Stimulated activated CD4-positive, alpha-beta T cell treated with anti-CD3 and anti-CD28 coated beads, TNF-alpha, amount 100 ng/mL, for 4 hours (primary cell): ENCODE data around the gene WNT3.
"Not testable (repeated sequence)": the region's sequence is repeated elsewhere in the genome, so short reads cannot be mapped to it uniquely, and the experiment has no call there.

Source experiments
- DNase-seq, 3 experiments: peaks; one replicate each; pipeline ENCODE4 v3.0.0-alpha.2; 2020; ENCODE audit warnings: low read depth in 3 of 3

The WNT3 gene

DNA sequence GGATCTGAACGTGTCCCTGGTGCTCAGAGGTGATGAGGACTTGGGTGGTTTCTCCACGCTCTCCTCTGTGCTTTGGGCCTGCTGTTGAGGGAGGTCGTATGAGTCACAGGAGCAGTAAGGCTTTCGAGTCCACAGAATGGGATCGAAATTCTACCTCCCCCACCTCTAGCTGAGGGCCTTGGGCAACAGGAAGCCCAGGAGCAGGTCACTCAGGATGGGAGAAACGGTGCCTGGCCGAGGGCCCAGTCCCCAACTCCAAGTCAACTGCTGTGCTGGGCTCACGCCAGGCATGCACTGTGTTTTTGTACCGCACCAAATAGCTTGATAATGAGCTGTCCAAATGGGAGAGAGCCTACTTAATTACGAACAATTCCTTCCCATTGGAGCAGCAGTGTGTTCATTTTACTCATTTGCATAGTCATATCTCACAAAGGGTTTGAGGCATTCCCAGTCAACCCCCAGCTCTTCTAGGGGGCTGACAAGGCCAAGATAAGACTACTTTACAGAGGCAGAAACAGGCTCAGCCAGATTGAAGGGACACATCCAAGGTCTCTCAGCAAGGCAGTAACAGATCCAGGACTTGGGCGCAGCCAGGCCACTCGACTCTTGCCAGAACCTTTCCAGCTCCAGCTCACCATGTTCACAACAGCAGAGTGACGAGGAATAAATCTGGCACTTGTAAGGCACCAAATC, 53.6 kb downstream of the WNT3 start:
- no peak for DNase-seq

DNA sequence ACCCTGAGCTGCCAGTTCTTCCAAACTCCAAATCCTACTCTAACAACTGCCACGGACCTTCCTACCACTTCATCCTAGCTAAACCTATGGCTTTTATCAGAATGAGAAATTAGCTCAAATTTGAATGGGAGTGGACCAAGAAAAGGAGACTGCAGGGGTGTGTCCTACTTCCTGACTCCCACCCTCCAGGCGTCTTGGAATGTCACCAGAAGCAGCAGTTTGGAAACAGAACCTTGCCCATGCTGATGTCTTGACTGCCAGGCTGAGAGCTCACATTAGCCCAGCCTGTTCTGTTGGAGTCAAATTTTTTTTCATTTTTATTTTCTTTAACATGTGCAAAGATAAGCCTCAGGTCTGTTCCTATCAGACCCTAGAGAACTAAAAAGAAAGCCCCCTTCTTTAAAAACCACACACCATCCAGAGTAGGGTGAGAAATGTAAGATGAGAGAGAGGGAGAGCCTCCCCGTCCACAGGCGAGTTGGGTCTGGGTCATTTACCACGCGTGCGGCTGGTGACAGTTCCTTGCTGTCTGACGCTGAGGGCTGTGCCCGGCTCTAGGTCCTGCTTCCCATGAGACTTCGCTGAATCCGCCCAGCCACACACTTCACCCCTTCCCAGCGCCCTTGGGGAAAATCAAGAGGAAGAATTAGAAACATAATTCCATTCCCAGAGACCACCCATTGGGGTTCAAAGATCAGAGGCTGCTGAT, 54.3 kb downstream of the WNT3 start:
- DNase-seq, result no peak

DNA sequence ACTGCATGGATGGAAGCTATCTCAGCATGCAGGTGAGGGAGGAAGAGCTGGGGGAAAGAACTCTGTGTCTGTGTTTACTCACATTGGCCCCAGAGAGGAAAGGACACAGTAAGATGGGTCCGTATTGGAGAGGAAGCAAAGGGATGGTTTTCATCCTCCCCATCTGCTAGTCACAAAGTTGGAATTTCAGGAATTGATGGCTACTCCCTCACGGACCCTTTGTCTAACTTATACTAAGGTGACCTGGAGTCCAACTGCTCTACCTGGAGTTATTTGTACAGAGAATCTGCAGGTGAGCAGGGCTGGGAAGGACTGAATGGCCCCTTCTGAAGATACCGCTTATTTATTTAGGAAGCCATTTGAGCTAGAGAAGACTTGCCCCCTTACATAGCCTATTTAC, 55.1 kb downstream of the WNT3 start:
- DNase-seq, result no peak

DNA sequence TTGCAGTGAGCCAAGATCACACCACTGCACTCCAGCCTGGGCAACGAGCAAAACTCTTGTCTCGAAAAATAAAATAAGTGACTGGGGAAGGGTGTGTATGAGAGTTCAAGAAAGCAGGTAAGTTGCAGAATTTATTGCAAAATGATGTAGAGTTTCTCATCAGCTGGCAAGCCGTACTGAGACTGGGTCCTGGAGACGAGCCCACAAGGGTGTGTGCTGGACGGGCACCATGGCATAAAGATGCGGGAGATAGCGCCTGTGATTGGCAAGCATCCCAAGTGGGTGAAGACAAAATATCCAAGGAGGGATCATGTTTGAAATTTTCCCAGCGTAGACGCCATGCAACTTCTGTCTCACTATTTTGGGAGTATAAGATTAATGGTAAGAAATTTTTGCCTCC, 59.4 kb downstream of the WNT3 start:
- no peak for DNase-seq

DNA sequence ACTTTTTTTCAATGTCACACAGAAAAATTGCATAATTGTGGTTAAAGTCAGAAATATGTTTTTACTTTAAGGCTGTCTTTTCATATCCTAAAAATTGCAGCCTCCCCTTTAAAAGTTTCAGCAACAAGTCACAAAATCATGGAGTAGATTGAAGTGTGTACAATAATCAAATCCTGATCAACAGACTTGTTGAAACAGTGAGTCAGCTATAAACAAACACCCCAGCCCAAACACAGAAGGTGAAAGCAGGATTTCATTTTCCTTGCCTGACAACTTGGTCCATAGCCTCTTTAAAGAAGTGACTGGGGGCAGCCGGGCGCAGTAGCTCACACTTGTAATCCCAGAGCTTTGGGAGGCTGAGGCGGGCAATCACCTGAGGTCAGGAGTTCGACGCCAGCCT, 59.9 kb downstream of the WNT3 start:
- no peak for DNase-seq

DNA sequence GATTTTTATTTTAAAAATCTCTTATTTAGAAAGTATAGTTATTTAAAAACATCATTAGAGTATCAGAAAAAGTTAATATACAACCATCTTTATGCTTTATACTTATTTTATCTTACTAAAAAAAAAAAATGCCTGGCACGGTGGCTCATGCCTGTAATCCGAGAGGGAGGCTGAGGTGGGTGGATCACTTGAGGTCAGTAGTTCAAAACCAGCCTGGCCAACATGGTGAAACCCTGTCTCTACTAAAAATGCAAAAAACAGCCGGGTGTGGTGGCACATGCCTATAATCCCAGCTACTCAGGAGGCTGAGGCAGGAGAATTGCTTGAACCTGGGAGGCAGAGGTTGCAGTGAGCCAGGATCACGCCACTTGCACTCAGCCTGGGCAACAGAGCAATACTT, 60.9 kb downstream of the WNT3 start:
- DNase-seq, result not testable (repeated sequence)

DNA sequence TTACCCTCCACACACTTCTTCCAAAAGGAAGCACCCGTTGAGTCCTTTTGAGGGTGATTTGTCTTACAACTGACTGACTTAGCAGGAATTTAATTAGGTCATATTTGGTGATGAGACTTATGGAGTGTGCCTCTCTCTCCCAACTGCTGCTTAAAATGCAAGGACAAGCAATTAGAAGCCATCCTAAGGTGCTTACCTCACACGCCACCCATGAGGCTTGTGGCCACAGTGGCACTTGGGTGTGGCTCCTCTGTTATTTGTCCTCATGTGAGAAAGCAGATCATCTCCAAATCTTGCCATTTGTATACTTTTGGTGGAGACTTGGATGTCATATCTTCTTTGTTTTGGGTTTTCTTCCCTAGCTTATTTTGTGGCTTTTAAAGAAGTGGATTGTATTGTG, 61.6 kb downstream of the WNT3 start:
- no peak for DNase-seq

DNA sequence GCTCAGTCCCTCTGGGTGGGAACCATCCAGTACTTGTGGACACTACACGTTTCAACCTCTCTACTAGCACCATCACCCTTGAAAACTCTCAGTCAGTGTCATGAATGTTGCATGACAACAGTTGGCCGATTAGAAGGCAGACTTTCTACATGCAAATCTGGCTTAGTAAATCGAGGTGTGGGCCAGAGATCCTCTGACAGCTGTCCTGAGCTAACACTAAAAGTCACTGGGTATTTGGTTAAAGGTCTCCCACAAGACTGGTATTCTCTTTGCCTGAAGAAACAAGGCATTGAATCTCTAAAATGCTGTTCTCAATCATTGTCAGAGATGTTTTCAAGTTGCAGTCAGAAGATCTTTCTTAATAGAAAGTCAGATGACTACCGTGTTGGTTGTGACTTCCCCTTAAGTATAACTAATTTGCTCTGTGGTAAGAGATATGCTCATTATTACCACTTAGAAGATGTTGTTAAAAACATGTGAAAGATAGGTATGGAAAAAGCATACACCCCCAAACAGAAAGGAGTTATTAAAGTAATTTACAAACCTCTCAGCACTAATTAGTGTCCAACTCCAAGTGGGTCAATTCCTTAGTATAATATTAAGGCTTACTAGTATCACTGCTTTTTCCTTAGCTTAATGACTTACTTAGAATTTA, 62.3 kb downstream of the WNT3 start:
- DNase-seq, result no peak

DNA sequence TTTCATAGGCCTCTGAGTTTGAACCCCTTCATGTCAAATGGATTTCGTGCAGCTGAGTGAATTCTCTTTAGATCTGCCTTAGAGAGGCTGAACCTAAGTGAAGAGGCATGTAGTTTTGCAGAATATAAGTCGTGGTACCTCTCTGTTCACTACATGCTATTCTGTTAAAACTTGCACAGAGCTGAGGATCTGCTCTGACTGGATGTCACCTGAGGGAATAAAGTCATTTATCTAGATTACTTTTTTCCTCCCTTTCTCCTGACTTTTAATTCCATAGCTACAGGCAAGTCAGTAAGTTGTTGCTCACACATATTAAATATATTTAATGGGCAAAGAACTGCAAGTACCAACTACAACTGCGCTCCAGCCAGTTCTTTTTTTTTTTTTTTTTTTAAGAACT, 64.7 kb downstream of the WNT3 start:
- no peak for DNase-seq

DNA sequence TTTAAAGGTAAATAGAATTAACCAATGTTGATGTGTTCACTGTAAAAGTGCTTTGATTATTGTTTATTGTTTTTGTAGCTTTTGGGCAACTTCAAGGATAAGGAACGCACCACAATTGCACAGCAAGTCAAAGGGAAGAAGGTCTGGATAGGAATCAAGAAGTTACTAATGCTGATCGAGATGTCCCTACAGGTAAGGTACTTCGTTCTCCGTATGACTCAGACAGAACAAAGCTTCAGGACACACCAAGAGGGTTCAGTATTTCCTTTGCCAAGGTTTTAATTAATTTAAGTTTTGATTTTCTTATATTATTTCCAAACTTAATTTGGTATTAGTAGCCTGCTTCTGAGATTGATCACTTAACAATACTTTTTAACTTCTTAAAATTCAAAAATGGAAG, 67.1 kb downstream of the WNT3 start:
- DNase-seq, result no peak

DNA sequence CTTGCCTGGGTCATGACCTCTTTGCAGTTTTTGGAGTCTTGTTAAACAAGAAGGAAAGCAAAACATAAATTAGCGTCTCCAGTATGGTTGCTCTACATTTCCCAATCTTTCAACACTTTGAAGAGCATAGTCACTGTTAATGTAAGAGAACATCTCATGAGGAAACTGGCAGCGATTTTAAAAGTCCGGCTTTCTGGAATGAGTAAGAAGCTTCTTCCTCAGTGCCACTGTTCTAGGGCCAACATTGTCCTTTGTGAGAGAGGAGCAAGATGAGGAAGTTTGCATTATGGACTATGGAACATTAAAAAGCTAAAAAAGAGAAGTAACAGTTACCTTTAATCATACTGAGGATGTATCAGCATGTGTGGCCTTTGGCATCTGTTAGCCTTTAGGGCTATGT, 73.1 kb downstream of the WNT3 start:
- DNase-seq, result no peak

DNA sequence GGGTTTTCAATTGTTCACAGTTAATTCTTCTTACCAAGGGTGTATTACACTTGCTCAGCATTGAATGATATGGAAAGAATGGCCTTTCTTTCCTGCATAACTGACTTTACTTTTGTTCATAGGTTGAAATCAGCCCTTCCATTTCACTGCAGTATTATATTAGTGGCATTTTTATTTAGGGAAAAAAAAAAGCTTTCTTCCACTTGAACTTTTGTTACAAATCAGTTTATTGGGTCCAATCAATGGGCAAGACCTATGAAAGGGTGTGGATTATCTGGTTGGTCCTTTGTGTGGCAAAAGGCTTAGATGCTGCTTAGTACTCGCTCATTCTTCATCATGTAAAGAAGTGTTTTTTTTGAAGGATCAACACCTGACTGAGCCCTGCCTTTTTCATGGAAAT, 74.1 kb downstream of the WNT3 start:
- DNase-seq, result no peak

DNA sequence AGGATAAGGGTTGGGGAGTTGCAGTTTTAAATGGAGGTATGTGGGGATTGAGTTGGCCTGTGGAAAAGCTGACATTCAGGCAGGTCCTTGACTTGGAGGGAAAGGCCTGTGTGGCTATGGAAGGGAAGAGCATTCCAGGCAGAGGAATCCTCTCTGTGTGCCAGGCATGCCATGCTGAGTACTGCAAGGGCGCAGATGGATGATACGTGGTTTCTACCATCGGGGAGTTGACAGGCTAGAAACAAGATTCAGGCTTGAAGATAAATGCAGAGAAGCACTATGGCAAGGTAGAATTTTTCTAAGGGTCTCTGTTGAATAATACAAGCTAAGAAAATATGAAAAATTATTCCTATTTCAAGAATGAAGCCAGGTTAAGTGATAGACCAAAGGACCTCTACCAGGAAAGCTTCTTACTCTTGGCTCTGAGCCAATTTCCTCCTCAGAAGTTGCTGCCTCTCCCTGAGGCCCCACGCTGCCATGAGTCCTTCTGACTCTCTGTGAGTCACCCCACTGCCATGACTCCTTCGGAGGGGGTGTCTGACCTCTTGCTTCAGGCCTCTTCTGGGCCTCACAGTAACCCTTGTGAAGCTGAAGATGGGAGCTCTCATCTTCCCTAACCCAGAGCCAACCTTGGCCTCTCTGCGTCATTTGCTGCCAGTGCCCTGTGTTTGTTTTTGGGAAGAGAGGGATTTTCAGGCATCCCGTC, 75.8 kb downstream of the WNT3 start:
- no peak for DNase-seq

DNA sequence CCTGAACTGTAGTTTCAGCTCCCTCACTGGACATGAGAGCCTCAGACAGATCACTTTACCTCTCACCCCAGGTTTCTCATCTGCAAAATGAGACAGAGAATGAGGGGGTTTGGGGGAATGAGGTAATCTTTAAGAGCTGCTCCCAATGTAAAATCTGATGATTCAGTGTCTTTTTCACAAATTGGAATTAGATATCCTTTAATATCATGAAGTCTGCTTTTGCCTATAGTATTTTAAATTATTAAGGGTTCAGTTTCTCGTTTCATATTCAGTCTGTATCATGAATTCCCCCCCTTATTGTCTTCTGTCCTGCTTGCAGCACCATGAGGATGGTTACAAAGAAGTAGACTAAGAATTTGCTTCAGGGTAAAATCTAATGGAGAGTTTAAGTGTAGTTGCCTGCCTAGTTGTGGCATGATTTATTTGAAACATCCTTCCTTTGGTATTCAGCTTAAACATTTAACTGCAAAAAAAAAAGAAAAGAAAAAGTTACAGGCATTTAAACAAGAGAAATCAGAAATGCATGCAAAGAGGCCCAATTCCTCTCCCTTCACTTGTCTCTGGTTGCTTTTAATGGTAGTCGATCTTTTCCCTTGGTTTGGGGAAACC, 77.3 kb downstream of the WNT3 start:
- no peak for DNase-seq

DNA sequence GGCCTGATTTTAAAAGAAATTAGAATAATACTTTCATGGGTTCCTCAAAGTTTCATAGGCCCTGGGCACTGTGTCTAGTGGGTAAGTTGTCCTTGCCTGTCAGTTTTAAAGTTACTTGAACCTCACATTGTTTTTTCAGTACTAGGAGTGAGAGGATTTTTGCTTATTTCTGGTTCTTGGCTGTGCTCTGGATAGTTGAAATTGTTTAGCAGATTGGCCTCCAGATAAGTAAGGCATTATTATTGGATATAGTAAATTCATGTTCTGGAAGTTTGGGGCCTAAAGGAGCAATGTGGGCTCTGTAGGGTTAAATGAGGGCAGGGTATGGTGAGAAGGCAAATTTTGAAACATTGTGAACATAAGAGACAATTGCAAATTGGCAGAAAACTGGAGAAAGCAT, 78.5 kb downstream of the WNT3 start:
- DNase-seq, result no peak

DNA sequence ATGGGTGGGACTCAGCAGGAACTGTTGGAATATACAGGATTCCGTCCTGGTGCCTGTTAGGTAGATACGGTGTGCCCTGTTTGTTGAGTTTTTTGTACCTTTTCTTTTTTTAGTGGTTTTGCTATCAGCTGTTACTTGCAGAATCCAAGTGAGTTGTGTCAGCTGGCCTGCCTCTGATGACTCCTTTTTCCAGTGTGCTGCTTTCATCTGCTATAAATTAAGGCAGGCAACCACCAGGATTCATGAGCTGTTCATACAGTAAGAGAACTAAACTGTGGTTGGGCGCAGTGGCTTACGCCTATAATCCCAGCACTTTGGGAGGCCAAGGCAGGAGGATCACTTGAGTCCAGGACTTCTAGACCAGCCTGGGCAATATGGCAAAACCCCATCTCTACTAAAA, 79.9 kb downstream of the WNT3 start:
- no peak for DNase-seq

DNA sequence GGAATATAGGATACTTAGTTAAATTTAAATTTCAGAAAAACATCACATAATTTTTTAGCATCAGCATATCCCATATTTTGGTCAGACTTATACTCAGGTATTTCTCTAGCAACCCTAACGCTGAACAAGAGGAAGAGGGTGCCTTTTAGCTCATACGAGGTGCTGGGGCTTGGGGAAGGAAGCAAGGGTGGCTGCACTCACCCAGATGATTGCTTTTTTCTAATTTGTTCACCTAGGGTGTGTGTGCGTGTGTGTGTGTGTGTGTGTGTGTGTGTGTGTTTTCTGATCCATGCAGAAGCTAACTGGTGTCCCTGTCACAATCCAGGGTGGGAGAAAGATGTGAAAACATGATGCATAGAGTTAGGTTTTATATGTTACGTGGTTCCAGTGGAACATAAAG, 81.2 kb downstream of the WNT3 start:
- DNase-seq, result no peak

DNA sequence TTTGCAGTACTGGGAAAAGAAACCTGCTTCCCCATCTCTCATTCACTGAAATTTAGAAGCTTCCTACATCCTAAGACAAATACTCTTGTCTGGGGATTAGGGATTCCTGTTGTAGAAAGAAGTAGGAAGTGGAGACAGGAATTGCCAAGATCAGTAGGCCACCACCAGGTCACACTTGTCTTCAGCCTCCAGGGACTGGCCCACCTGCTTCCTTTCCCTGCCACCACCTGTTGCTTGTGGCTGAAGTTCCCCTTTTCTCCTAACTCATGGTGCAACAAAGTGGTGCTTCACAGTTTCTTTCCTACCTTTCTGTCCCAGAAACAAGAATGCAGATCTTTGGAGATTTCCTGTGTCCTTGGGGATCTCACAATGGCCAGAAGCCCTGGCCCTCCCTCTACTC, 82.4 kb downstream of the WNT3 start:
- no peak for DNase-seq

DNA sequence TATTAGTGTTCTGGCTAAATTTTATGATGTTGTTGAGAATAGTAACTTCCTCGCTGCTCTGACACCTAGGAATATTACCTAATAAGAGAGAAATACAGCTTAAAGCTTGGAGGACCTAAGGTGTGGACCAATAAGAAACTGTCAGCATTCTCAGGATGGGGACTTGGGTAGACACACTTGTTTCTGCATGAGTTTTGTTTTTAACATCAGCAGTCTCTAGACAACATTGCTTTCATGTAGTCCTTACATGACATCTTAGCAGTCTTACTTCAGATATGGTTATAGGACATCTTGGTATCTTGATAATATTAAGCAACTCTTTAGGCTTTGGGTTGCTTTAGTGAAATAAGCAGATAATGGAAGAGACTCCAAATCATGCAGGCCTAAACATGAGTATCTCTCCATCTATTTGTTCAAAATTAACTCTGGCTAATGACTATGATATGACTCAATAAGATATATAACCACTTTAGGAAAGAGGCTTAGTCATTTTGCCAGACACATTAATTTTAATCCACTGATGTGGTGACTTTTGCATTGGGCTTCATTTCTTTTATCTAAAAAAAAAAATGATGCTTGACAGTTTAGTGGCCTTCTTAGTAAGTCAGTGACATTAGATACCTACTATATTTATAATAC, 84.5 kb downstream of the WNT3 start:
- DNase-seq, result no peak

DNA sequence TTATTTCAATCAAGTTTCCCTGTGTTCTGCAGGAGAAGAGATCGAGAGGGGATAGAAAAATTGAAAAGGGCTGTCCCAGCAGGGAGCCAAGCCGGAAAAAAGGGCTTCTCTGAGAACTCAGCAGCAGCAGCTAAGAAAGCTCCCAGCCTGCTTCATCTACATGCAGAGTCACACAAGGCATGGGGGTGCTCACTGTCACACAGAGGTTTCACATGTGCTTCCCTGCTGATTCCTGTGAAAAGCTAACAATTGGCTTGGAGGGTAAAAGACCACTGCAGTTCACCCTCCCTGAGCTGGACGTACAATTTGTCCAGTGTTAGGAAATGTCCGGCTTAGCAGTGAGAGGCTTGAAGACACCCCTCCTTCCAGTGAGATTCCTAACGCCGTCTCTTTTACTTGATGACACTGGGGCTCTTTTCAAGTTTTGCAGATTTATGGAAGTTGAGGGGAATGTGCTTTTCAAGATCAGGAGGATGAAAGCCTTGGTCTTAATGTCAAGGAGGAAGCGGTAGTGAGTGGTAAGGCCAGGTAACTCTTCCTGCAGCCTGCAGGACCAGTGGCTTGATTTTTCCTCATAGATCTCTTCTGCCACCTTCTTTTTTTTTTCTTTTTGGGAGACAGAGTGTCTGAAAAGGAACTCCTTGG, 85.6 kb downstream of the WNT3 start:
- no peak for DNase-seq

DNA sequence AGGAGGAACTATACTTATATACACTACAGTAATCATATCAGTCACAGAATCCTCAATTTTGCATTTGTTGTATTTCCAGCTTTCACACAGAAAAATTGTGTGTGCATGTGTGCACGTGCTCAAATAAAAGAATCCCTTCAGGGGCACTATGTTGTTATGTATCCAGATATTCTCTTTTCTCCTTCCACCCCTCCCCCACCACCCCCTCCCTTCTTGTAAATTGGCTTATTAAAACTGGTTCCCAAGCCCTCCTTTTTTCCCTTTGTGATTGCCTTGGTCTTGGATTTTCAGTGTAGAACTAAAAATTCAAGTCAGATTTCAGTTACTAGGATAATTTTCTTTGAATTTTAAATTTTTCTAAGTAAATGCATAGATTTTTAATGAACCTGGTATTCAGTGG, 86.3 kb downstream of the WNT3 start:
- no peak for DNase-seq
